HCT116 (cell line): ENCODE data around the gene PEAK1. TPM values are rescaled to one million over a fixed set of nuclear protein-coding genes. Genes with fewer than 3 reads are reported as not detected.
"Not testable (repeated sequence)": the region's sequence is repeated elsewhere in the genome, so short reads cannot be mapped to it uniquely, and the experiment has no call there.

ENCODE experiments used
- ATAC-seq: fragments of 200-7000 bp; cut with Tn5 transposase; 2 replicates; pipeline ENCODE4 v1.9.1; 2020; ENCODE audit warnings: mild to moderate bottlenecking, moderate library complexity
- BruUV-seq: library from RNA; stranded (reverse); fragments of 400-500 nt; replicated peaks from 2 replicates; lab custom pipeline; 2021; lab: Mats Ljungman, UMichigan
- CTCF ChIA-PET: fragments of 300-600 bp; sonication (Branson Sonifier 250); formaldehyde crosslinking; loops from one replicate; lab custom pipeline; 2021; ENCODE audit warnings: antibody characterized with exemption; lab: Charles Lee
- POLR2A ChIA-PET: fragments of 300-600, 350-600 bp; sonication (Branson Sonifier 250); formaldehyde crosslinking; loops from one replicate; lab custom pipeline; 2021; ENCODE audit warnings: antibody characterized with exemption; lab: Charles Lee
- RAD21 ChIA-PET, 2 experiments: fragments of 300-600 bp; sonication (Branson Sonifier 250); formaldehyde crosslinking; loops; one replicate each; lab custom pipeline; 2023; ENCODE audit warnings: low total read pairs in 2 of 2; ENCODE audit not compliant: uncharacterized antibody in 2 of 2, unreplicated experiment in 2 of 2, low non-redundant PET in 1 of 2; lab: Charles Lee
- DNase-seq: peaks from one replicate; pipeline ENCODE4 v3.0.0-alpha.2; 2010; ENCODE audit warnings: low read depth, low spot score
- H2AFZ ChIP-seq: fragments of 200-600 bp; shearing (Covaris generic), sonication (generic); 2 replicates; pipeline ENCODE4 v1.6.1; 2017; ENCODE audit warnings: low read depth, mixed run types, mixed read lengths, antibody characterized with exemption, low read length; ENCODE audit not compliant: poor library complexity, severe bottlenecking
- H3K27ac ChIP-seq: 2 replicates; pipeline ENCODE4 v1.5.1; 2012; ENCODE audit warnings: low read depth, low read length
- H3K27me3 ChIP-seq: fragments of 200-600 bp; sonication (generic); 2 replicates; pipeline ENCODE4 v1.6.1; 2016; ENCODE audit warnings: mixed run types, low read length, mixed read lengths; ENCODE audit not compliant: insufficient read depth
- H3K36me3 ChIP-seq, 2 experiments: fragments of 200-500 bp in 1 of 2; fragments of 200-600 bp in 1 of 2; sonication (Bioruptor generic) in 1 of 2; sonication (generic) in 1 of 2; 2 replicates each; pipeline versions ENCODE4 v1.5.1 to v1.6.1; 2014 to 2016; ENCODE audit warnings: low read length in 2 of 2, inconsistent platforms in 1 of 2, mixed read lengths in 1 of 2, mixed run types in 1 of 2; ENCODE audit not compliant: insufficient read depth in 2 of 2, control insufficient read depth in 1 of 2
- H3K4me1 ChIP-seq, 2 experiments: fragments of 200-600 bp in 1 of 2; sonication (generic) in 1 of 2; 2 replicates each; pipeline versions ENCODE4 v1.5.1 to v1.6.1; 2012 to 2017; ENCODE audit warnings: low read length in 2 of 2, inconsistent platforms in 1 of 2, mild to moderate bottlenecking in 1 of 2, mixed read lengths in 1 of 2, mixed run types in 1 of 2, moderate library complexity in 1 of 2; ENCODE audit not compliant: insufficient read depth in 2 of 2, control insufficient read depth in 1 of 2
- H3K4me2 ChIP-seq: fragments of 200-600 bp; sonication (generic); 2 replicates; pipeline ENCODE4 v1.6.1; 2017; ENCODE audit warnings: mixed run types, low read length, mixed read lengths
- H3K4me3 ChIP-seq, 2 experiments: fragments of 200-600 bp in 1 of 2; sonication (generic) in 1 of 2; replicated peaks in 1 of 2; 2 replicates each; pipeline ENCODE4 v1.5.1; 2011 to 2016; ENCODE audit warnings: low read length in 2 of 2, control low read depth in 1 of 2, low read depth in 1 of 2, mild to moderate bottlenecking in 1 of 2, mixed read lengths in 1 of 2, mixed run types in 1 of 2
- H3K79me2 ChIP-seq: fragments of 200-600 bp; sonication (generic); 2 replicates; pipeline ENCODE4 v1.6.1; 2017; ENCODE audit warnings: mild to moderate bottlenecking, mixed run types, low read length, moderate library complexity, mixed read lengths; ENCODE audit not compliant: insufficient read depth
- H3K9ac ChIP-seq: fragments of 200-600 bp; sonication (generic); 2 replicates; pipeline ENCODE4 v1.6.1; 2016; ENCODE audit warnings: low read length, mixed read lengths
- H3K9me2 ChIP-seq: fragments of 200-600 bp; sonication (generic), shearing (Covaris generic); 2 replicates; pipeline ENCODE4 v1.6.1; 2017; ENCODE audit warnings: mixed run types, mild to moderate bottlenecking, moderate library complexity; ENCODE audit not compliant: insufficient read depth
- H3K9me3 ChIP-seq, 2 experiments: fragments of 200-500 bp in 1 of 2; fragments of 200-600 bp in 1 of 2; sonication (Bioruptor generic) in 1 of 2; sonication (generic) in 1 of 2; 2 replicates each; pipeline ENCODE4 v1.6.1; 2014 to 2017; ENCODE audit warnings: low read length in 2 of 2, mixed read lengths in 2 of 2, inconsistent platforms in 1 of 2, low read depth in 1 of 2, mild to moderate bottlenecking in 1 of 2, mixed run types in 1 of 2, moderate library complexity in 1 of 2; ENCODE audit not compliant: control insufficient read depth in 1 of 2, insufficient read depth in 1 of 2
- H4K20me1 ChIP-seq: fragments of 200-600 bp; sonication (generic), shearing (Covaris generic); 2 replicates; pipeline ENCODE4 v1.6.1; 2017; ENCODE audit warnings: mixed run types, mild to moderate bottlenecking, moderate library complexity; ENCODE audit not compliant: insufficient read depth
- CEBPB ChIP-seq: IDR thresholded peaks from 2 replicates; pipeline ENCODE4 v1.6.1; 2012; ENCODE audit warnings: low read depth
- CTCF ChIP-seq, 3 experiments: fragments of 200-600 bp in 1 of 3; sonication (generic) in 1 of 3; IDR thresholded peaks in 2 of 3; conservative IDR thresholded peaks in 1 of 3; 2 replicates each; pipeline ENCODE4 v1.5.1; 2012 to 2017; ENCODE audit warnings: low read depth in 2 of 3, low read length in 2 of 3, antibody characterized with exemption in 1 of 3, borderline replicate concordance in 1 of 3, control low read depth in 1 of 3, mild to moderate bottlenecking in 1 of 3, mixed read lengths in 1 of 3, mixed run types in 1 of 3, moderate library complexity in 1 of 3; ENCODE audit not compliant: insufficient read depth in 1 of 3
- ELF1 ChIP-seq: IDR thresholded peaks from 2 replicates; pipeline ENCODE4 v1.6.1; 2012; ENCODE audit warnings: low read depth, borderline replicate concordance
- EZH2 ChIP-seq: fragments of 200-600 bp; sonication (generic); IDR thresholded peaks from 2 replicates; pipeline ENCODE4 v1.6.1; 2017; ENCODE audit warnings: antibody characterized with exemption, mixed run types
- JUND ChIP-seq: IDR thresholded peaks from 2 replicates; pipeline ENCODE4 v1.6.1; 2012
- POLR2AphosphoS5 ChIP-seq: IDR thresholded peaks from 2 replicates; pipeline ENCODE4 v1.6.1; 2011; ENCODE audit warnings: mild to moderate bottlenecking, low read depth, low read length, moderate library complexity
- SRF ChIP-seq: IDR thresholded peaks from 2 replicates; pipeline ENCODE4 v1.6.1; 2012; ENCODE audit warnings: low read depth
- TCF7L2 ChIP-seq: IDR thresholded peaks from 2 replicates; pipeline ENCODE4 v1.7.0; 2011; ENCODE audit warnings: borderline replicate concordance, inconsistent platforms; ENCODE audit not compliant: insufficient read depth, insufficient read length; ENCODE audit errors: extremely low read depth
- ZNF274 ChIP-seq: fragments of 200-500 bp; sonication (Bioruptor generic); IDR thresholded peaks from 2 replicates; pipeline ENCODE4 v1.6.1; 2014; ENCODE audit warnings: mild to moderate bottlenecking, low read depth, low read length, inconsistent platforms
- intact Hi-C: fragments of 100-400 bp; cut with micrococcal nuclease; formaldehyde crosslinking; loops from 2 replicates; pipeline ENCODE4 v1.10.0; 2022
- total RNA-seq: library from RNA; stranded (reverse); gene quantifications from one replicate; pipeline ENCODE4 v1.2.1, GENCODE V29; 2021; ENCODE audit not compliant: unreplicated experiment
- TF ChIP-seq, protein P1 (sequence below): IDR thresholded peaks from 2 replicates; pipeline ENCODE4 v1.6.1; 2012; ENCODE audit warnings: low read depth

PEAK1 gene
- total RNA-seq, 1 experiment from 2014 or later, result 23.4 TPM

DNA sequence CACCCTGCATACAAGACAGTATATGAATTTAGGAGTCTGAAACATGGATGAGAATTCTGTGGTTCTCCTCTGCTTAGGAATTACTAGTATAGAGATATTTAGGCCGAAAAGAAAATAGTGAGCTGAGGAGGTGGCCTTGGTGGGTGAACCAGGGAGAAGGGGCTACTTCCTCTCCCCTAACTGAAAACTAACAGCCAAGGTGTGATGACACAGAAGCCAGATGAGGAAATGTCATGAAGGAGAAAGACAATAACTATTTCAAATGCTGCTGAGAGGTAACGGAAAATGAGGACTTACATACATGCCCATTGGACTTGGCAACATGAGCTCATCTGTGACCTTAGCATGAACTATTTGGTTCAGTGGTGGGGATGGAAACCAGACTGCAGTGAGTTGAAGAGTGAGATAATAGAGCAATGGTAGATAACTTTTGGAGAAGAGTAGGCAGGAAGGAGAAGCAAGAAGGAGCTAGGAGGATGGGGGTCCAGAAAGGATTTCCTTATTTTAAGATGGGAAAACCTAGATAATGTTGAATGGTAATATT, 234.6 kb downstream of the PEAK1 start:
- TF ChIP-seq CTCF (IDR thresholded peaks at IDR 0.05 in 2 of 3, conservative IDR thresholded peaks at IDR 0.05 in 1 of 3; ENCODE audit: borderline replicate concordance in 1 of 3, insufficient read depth in 1 of 3, low read depth in 2 of 3, low read length in 2 of 3), result no peak
- TF ChIP-seq POLR2AphosphoS5, result no peak
- no peak for TF ChIP-seq TCF7L2
- TF ChIP-seq, protein P1, sequence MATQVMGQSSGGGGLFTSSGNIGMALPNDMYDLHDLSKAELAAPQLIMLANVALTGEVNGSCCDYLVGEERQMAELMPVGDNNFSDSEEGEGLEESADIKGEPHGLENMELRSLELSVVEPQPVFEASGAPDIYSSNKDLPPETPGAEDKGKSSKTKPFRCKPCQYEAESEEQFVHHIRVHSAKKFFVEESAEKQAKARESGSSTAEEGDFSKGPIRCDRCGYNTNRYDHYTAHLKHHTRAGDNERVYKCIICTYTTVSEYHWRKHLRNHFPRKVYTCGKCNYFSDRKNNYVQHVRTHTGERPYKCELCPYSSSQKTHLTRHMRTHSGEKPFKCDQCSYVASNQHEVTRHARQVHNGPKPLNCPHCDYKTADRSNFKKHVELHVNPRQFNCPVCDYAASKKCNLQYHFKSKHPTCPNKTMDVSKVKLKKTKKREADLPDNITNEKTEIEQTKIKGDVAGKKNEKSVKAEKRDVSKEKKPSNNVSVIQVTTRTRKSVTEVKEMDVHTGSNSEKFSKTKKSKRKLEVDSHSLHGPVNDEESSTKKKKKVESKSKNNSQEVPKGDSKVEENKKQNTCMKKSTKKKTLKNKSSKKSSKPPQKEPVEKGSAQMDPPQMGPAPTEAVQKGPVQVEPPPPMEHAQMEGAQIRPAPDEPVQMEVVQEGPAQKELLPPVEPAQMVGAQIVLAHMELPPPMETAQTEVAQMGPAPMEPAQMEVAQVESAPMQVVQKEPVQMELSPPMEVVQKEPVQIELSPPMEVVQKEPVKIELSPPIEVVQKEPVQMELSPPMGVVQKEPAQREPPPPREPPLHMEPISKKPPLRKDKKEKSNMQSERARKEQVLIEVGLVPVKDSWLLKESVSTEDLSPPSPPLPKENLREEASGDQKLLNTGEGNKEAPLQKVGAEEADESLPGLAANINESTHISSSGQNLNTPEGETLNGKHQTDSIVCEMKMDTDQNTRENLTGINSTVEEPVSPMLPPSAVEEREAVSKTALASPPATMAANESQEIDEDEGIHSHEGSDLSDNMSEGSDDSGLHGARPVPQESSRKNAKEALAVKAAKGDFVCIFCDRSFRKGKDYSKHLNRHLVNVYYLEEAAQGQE, result no peak
- no peak for TF ChIP-seq SRF
- TF ChIP-seq ELF1, result no peak
- no peak for TF ChIP-seq CEBPB
- no peak for TF ChIP-seq JUND
- no peak for TF ChIP-seq EZH2
- TF ChIP-seq ZNF274, result no peak
- TF ChIP-seq, all 23 proteins: peak for 0
- Histone ChIP-seq H3K4me1 (no peaks in the 10 kb centered on the region), H3K4me3 (no peak overlapping the region), H3K79me2 (no peaks in the 10 kb centered on the region), H3K9me3 (no peaks in the 10 kb centered on the region), H2AFZ (no peak overlapping the region), H3K27ac (no peak overlapping the region), H3K9me2 (no peaks in the 10 kb centered on the region), H4K20me1 (no peaks in the 10 kb centered on the region), H3K4me2 (no peak overlapping the region), H3K9ac (no peak overlapping the region), H3K27me3 (no peaks in the 10 kb centered on the region), H3K36me3 (no peaks in the 10 kb centered on the region)
- DNase-seq, result no peak
- ChIA-PET RAD21 (no interaction called here), CTCF (interaction anchor here (1.2 to 5.0 kb wide), 3 partner anchors 311 to 433 kb away, joined by 3 to 61 read pairs (median 44); no protein-coding TSS in a partner anchor), POLR2A (no interaction called here)
- intact Hi-C loops, result loop anchor here (5.0 kb wide), 1 partner anchor 447 kb away; the partner anchor contains the start of gene LINGO1
- no peak for ATAC-seq
- no TSS peak for BruUV-seq

GRCh38 chr15:77184352-77184751, 235.6 kb downstream of the PEAK1 start:
- POLR2A ChIA-PET, H3K36me3 ChIP-seq, H3K9me3 ChIP-seq, H3K9me2 ChIP-seq, H3K4me3 ChIP-seq, H4K20me1 ChIP-seq, H3K27me3 ChIP-seq, H3K27ac ChIP-seq, RAD21 ChIA-PET, H2AFZ ChIP-seq, H3K79me2 ChIP-seq, H3K4me2 ChIP-seq, DNase-seq, H3K4me1 ChIP-seq, ATAC-seq, H3K9ac ChIP-seq, intact Hi-C loops, BruUV-seq: not testable (repeated sequence)
- CTCF ChIA-PET, result interaction anchor here (1.2 to 3.8 kb wide), 2 partner anchors 312 to 359 kb away, joined by 4 to 44 read pairs; no protein-coding TSS in a partner anchor
